HG03378 (cell line): ENCODE measurements around the gene TRIM17.

Experiments used
- ATAC-seq: cut with Tn5 transposase; IDR thresholded peaks from one replicate; pipeline ENCODE4 v1.9.1; 2021; ENCODE audit warnings: mild to moderate bottlenecking, moderate library complexity; ENCODE audit not compliant: unreplicated experiment

The TRIM17 gene

GRCh38 chr1:228368801-228369607 lies 47.7 kb downstream of the TRIM17 start:
- ATAC-seq, result no peak

DNA sequence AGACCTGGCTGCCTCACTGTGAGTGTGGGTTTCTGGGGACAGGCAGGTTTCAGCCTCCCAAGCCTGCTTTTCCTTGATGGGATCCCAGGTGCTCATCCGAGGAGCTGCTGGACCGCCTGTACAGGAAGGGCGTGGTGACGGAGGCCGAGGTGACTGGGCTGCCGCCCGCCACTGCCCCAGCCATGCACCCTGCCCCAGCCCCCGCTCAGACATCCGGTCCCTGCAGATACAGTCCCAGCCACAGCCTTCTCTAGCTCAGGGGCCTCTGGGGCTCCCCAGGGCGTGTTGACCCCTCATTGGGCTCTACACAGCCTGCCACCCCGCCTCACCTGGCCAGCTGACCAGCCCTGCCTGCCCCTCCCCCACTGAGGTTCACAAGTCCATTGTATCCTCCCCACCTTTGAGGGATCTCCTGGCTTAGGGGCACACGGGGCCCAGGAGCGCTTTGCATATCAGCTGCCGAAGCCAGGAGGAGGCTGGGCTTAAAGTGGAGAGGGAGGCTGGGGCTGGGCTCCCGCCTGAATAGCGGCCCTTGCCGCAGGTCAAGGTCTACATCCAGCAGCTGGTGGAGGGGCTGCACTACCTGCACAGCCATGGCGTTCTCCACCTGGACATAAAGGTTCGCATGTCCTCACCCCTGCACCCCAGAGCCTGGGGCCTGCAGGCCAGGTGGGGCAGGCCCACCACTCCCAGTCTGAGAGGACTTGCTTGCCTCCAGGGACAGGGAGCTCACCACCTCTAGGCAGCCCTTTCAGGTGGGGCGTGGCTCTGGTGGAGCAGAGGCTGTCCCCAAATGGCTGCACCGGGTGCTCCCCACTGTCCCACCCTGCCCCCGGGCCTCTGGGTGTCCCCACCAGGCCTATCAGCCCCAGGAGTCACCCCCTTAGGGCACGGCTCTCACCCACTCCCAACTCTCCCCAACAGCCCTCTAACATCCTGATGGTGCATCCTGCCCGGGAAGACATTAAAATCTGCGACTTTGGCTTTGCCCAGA lies 48.6 kb downstream of the TRIM17 start:
- no peak for ATAC-seq

DNA sequence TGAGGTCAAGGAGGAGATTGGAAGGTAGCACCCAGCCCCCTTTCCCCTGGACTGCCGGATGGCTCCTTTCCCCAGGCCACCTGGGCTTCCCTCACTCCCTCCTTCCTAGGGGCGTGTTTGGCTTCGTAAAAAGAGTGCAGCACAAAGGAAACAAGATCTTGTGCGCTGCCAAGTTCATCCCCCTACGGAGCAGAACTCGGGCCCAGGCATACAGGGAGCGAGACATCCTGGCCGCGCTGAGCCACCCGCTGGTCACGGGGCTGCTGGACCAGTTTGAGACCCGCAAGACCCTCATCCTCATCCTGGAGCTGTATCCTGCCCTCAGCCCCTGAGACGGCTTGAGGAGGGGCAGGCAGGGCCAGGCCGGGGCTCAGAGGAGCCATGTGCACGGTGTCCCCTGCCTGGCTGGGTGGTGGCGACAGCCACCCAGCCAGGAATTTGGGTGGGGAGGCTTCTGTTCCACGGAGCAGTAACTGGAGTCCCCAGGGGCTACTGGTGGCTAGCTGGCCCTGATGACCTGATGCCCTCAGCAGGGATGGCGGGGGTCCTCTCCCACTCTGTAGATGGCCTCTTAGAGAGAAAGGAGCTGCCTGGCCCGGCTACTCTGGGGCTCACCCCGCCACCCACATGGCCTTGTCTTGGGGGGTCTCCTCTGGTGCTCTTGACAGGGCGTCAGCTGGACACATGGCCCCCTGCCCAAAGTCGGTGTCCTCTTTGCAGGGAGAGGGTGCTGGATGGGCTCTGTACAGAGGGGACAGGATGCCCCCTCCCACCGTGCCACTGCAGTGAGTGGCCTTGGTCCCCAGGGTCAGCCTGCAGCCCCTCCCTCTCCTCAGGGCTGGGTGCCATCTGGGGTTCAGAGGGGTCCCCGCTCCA lies 49.6 kb downstream of the TRIM17 start:
- no peak for ATAC-seq

GRCh38 chr1:228366062-228366865 lies 50.4 kb downstream of the TRIM17 start:
- ATAC-seq, result no peak

- no peak for ATAC-seq
These were observed 51.2 kb downstream of the TRIM17 start for GRCh38 chr1:228365271-228366061.

GRCh38 chr1:228364706-228365213 lies 51.9 kb downstream of the TRIM17 start:
- ATAC-seq, result no peak

GRCh38 chr1:228364068-228364705 lies 52.5 kb downstream of the TRIM17 start:
- ATAC-seq, result no peak

GRCh38 chr1:228363686-228364067 lies 53.0 kb downstream of the TRIM17 start:
- ATAC-seq, result no peak

DNA sequence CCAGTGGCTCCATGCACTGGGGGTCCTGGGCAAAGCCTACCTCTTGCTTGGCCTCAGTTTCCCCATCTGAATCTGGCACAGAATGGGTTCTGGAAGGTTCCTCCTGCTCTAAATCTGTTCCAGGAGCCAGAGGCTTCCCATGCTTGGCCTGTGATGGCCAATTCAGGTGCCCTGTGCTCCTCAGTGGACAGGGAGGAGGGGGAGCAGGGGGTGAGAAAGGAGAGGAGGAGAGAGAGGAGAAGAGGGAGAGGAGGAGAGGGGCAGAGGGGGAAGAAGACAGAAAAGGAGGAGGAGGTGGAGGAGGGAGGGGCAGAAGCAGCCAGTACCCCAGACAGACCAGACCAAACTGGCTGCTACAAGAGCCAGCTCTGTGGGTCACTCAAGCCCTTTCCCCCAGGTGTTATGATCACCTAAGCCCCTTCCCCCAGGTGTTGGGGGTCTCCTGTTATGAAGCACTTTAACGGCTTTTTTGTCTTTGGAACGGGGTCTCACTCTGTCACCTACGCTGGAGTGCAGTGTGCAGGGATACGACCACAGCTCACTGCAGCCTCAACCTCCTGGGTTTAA lies 53.7 kb downstream of the TRIM17 start:
- ATAC-seq, result no peak

DNA sequence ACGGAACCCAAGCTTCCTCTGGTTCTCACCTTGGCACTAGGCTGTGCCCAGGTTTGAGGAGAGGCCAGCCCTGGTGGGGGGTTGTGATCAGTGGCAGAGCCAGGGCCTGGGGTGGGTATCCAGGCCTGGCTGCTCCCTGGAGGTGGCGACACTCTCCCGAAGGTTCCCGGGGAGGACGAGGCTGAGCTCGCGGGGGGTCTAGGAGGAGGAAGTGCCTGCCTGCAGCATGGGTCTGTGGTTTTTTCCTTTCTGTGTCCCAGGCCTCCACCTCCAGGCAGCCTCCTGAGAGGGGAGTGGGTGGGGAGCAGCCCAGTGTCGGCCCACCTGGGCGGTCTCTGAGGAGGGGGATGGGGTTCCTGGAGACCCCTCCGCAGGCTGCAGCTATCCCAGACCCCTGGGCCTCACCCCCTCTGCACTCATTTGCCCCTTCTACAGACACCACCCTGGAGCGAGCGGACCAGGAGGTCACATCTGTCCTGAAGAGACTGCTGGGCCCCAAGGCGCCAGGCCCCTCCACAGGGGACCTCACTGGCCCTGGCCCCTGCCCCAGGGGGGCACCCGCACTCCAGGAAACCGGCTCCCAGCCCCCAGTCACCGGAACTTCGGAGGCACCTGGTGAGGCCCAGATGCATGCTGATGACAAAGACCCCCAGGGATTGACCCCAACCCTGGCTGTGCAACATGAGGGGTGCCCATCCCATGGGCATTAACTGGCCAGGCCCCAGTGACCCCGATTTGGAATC lies 54.3 kb downstream of the TRIM17 start:
- ATAC-seq, result no peak

- ATAC-seq, result no peak
These were observed 55.1 kb downstream of the TRIM17 start for GRCh38 chr1:228361314-228362140.

- ATAC-seq, result no peak
These were observed 55.9 kb downstream of the TRIM17 start for GRCh38 chr1:228360533-228361313.

GRCh38 chr1:228359613-228360532 lies 56.8 kb downstream of the TRIM17 start:
- ATAC-seq, result no peak

- no peak for ATAC-seq
These were observed 57.7 kb downstream of the TRIM17 start for GRCh38 chr1:228358764-228359612.
